GM21360 (cell line): Measurements from ENCODE around the gene KIAA1958.

Experiments used
- ATAC-seq: cut with Tn5 transposase; IDR thresholded peaks from one replicate; pipeline ENCODE4 v1.9.1; 2021; ENCODE audit warnings: mild to moderate bottlenecking, moderate library complexity; ENCODE audit not compliant: unreplicated experiment

Gene KIAA1958

DNA sequence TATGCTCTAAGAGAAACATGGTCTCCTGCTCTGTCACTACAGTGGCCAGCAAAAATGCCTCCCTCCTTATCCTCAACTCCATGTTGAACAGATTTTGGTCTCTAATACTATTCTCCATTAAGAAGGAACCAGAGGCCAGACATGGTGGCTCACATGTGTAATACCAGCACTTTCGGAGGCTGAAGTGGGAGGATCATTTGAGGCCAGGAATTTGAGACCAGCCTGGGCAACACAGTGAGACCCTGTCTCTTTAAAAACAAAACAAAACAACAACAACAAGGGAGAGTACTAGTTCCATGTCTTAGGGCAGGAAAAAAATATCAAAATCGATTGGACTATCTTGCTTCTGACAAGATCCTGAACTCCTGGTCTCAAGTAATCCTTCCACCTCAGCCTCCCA is 216.7 kb downstream of the KIAA1958 start:
- ATAC-seq = no peak

DNA sequence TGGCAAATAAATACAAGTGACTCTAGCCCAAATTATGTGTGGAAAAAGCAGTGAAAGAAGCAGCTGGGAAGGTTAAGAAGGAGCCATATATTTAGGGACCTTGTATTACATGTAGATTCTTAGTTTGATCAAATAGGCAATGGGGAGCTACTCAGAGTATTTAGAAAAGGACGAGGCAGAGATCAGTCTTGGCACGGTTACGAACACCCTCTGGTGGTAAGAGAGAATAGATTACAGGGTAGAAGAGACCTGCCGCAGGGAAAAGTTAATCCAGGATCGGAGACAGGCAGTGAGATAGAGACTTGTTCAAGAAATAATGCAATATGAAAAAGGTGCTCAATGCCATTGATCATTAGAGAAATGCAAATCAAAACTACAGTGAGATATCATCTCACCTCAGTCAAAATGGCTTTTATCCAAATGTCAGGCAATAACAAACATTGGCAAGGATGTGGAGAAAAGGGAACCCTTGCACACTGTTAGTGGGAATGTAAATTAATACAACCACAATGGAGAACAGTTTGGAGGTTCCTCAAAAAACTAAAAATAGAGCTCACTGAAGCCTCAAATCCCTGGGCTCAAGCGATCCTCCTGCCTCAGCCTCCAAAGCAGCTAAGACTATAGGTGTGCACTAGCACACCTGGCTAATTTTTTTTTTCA is 219.3 kb downstream of the KIAA1958 start:
- ATAC-seq = no peak

DNA sequence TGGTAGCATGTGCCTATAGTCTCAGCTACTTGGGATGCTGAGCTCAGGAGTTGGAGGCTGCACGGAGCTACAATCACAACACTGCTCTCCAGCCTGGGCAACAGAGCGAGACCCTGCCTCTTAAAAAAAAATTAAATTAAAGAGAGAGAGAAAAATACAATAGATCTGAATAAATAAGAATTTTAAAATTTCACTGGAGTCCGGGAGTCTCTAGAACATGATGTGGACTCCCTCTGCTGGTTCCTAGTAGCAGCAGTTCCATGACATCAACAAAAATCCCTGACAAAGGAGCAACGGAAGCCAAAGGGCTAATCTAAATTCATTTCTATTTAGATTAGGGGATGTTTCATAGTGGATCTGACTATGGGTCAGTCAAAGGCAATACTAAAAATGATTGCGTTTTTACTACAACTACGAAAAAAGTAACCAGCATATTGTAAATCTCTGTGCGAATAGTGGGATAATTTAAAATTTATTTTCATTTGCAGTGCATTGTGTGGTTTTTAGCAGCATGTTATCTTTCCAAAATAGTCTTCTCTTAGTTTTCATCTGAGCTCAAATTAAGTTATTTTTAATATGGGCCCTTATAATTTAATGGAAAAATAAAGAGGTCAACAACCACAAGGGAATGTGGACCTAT is 224.5 kb downstream of the KIAA1958 start:
- ATAC-seq = no peak

DNA sequence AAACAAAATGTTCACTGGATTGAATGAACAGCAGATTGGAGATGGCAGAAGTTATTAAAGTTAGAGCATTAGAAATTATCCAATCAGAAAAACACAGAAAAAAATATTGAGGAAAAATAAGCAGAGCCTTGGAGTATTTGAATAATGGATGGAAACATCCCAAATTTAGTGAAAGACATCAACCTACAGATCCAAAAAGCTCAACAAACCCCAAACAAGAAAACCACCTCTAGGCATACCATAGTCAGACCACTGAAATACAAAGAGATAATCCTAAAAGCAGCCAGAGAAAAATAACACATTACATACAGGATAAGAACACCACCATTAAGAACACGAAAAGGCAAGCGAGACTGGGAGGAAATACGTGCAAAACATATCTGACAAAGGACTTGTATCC is 226.1 kb downstream of the KIAA1958 start:
- no peak for ATAC-seq

DNA sequence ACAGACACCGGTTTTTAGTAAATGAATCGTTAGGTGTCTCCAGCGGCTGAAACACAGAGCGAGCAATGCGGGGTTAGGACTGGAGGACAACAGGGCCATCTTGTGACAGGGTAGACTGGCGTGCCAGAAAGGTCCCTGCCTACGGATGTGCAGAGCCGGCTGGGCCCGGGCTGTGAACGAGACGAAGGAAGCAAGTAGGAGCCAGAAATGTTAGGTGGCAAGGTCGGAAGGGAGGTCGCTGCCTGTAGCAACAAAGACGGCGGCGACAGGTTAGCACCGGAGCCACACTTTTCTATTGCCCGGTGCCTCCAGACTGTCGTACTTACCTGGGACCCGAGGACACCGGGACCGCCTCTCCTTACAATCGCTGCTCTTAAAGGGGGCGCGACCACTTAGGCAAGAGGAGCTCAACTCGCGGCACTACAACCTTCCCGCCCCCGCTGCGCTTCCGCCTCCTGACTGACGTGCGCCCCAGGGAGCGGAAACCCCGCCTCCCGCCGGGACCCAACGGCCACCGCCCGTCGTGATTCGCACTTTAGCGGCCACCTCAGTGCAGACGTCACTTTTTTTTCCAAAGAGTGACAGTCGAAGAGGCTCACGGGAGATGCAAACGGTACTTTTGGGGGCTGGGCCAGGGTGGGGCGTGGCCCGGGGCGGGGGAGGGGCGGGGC is 231.2 kb downstream of the KIAA1958 start, which contains the start of gene INIP:
INIP (minus strand) TSS at position 457 of the 671 bp plus-strand sequence. CDS start 1,632 bp downstream, outside the sequence.
- peak; percentile 86 for ATAC-seq
